B cell (primary cell): ENCODE results near the gene HS2ST1. TPM values are rescaled to one million over a fixed set of nuclear protein-coding genes. Genes with fewer than 3 reads are reported as not detected.

Source experiments
- ATAC-seq: fragments of 200-7000 bp; cut with Tn5 transposase; one replicate; pipeline ENCODE4 v1.10.0; 2021; ENCODE audit warnings: low read depth, mild to moderate bottlenecking, moderate number of reproducible peaks, moderate library complexity
- CTCF ChIA-PET: fragments of 350-600 bp; sonication (Branson Sonifier 250); formaldehyde crosslinking; loops from one replicate; lab custom pipeline; 2021; ENCODE audit warnings: antibody characterized with exemption, inconsistent platforms; lab: Charles Lee
- POLR2A ChIA-PET: fragments of 350-600 bp; sonication (Branson Sonifier 250); formaldehyde crosslinking; loops from one replicate; lab custom pipeline; 2021; ENCODE audit warnings: antibody characterized with exemption; lab: Charles Lee
- DNase-seq: peaks from one replicate; pipeline ENCODE4 v3.0.0; 2013
- H2AFZ ChIP-seq: 2 replicates; pipeline ENCODE4 v1.6.1; 2012; ENCODE audit warnings: mild to moderate bottlenecking, low read depth, low read length; ENCODE audit not compliant: insufficient read depth, poor library complexity, severe bottlenecking
- H3K27ac ChIP-seq, 2 donors: 1 replicate in 1 of 2; 2 replicates in 1 of 2; pipeline ENCODE4 v1.5.1; 2012 to 2013; ENCODE audit warnings: low read length in 2 of 2, mild to moderate bottlenecking in 2 of 2, moderate library complexity in 1 of 2
- H3K27me3 ChIP-seq, 4 experiments: fragments of 200-600 bp in 1 of 4; sonication (generic) in 1 of 4; replicated peaks in 1 of 4; 1 replicate in 2 of 4; 2 replicates in 2 of 4; pipeline versions ENCODE4 v1.6.1 to v1.7.0; 2013 to 2016; ENCODE audit warnings: low read length in 3 of 4, mild to moderate bottlenecking in 2 of 4, mixed read lengths in 1 of 4, moderate library complexity in 1 of 4; ENCODE audit not compliant: insufficient read depth in 4 of 4, control insufficient read depth in 3 of 4; ENCODE audit errors: control extremely low read depth in 1 of 4
- H3K36me3 ChIP-seq, 2 experiments: replicated peaks in 1 of 2; 1 replicate in 1 of 2; 2 replicates in 1 of 2; pipeline versions ENCODE4 v1.6.1 to v1.7.1; 2013; ENCODE audit warnings: low read length in 1 of 2; ENCODE audit not compliant: insufficient read depth in 2 of 2, control insufficient read depth in 1 of 2; ENCODE audit errors: control extremely low read depth in 1 of 2, extremely low read depth in 1 of 2
- H3K4me1 ChIP-seq, 2 donors: fragments of 200-600 bp in 1 of 2; sonication (generic) in 1 of 2; 1 replicate in 1 of 2; 2 replicates in 1 of 2; pipeline versions ENCODE4 v1.5.1 to v1.6.1; 2013 to 2017; ENCODE audit warnings: low read length in 2 of 2; ENCODE audit not compliant: control insufficient read depth in 2 of 2, insufficient read depth in 2 of 2
- H3K4me2 ChIP-seq: replicated peaks from 2 replicates; pipeline ENCODE3; 2012; ENCODE audit warnings: mild to moderate bottlenecking, low read depth, low read length; ENCODE audit not compliant: poor library complexity, severe bottlenecking
- H3K4me3 ChIP-seq, 5 experiments: fragments of 200-600 bp in 1 of 5; sonication (generic) in 1 of 5; 1 replicate in 3 of 5; 2 replicates in 2 of 5; pipeline versions ENCODE4 v1.5.1 to v1.7.0; 2011 to 2016; ENCODE audit warnings: low read length in 4 of 5, mild to moderate bottlenecking in 4 of 5, low read depth in 2 of 5, control low read depth in 1 of 5, moderate library complexity in 1 of 5; ENCODE audit not compliant: insufficient read depth in 1 of 5; ENCODE audit errors: control extremely low read depth in 1 of 5, extremely low read depth in 1 of 5
- H3K79me2 ChIP-seq: fragments of 200-600 bp; sonication (generic); one replicate; pipeline ENCODE4 v1.6.0; 2016; ENCODE audit warnings: low read length; ENCODE audit not compliant: control insufficient read depth, insufficient read depth
- H3K9ac ChIP-seq: fragments of 200-600 bp; sonication (generic); 2 replicates; pipeline ENCODE4 v1.6.1; 2017; ENCODE audit warnings: mild to moderate bottlenecking, low read length, moderate library complexity
- H3K9me3 ChIP-seq, 3 donors: one replicate each; pipeline versions ENCODE4 v1.6.1 to v1.7.1; 2013; ENCODE audit warnings: low read length in 2 of 3; ENCODE audit not compliant: control insufficient read depth in 2 of 3, insufficient read depth in 1 of 3; ENCODE audit errors: control extremely low read depth in 1 of 3
- H4K20me1 ChIP-seq: 2 replicates; pipeline ENCODE4 v1.6.0; 2012; ENCODE audit warnings: mild to moderate bottlenecking, low read length; ENCODE audit not compliant: insufficient read depth, control insufficient read depth, poor library complexity, severe bottlenecking
- H3K27ac Mint-ChIP-seq: one replicate; pipeline ENCODE4 v1.8.0; 2021; ENCODE audit warnings: mixed read lengths
- H3K27me3 Mint-ChIP-seq: one replicate; pipeline ENCODE4 v1.8.0; 2021; ENCODE audit warnings: mixed read lengths
- H3K4me1 Mint-ChIP-seq: one replicate; pipeline ENCODE4 v1.8.0; 2021; ENCODE audit warnings: mixed read lengths
- H3K4me3 Mint-ChIP-seq: one replicate; pipeline ENCODE4 v1.8.0; 2021; ENCODE audit warnings: mixed read lengths
- H3K9me3 Mint-ChIP-seq: one replicate; pipeline ENCODE4 v1.8.0; 2022; ENCODE audit warnings: mixed read lengths; ENCODE audit not compliant: insufficient read depth
- CTCF ChIP-seq: fragments of 200-600 bp; IDR thresholded peaks from one replicate; pipeline ENCODE4 v1.8.0; 2022; ENCODE audit warnings: antibody characterized with exemption, mild to moderate bottlenecking
- EZH2 ChIP-seq: IDR thresholded peaks from 2 replicates; pipeline ENCODE4 v1.6.1; 2012; ENCODE audit warnings: borderline replicate concordance, low read depth, mild to moderate bottlenecking, moderate library complexity, low read length; ENCODE audit not compliant: insufficient read depth, poor library complexity, severe bottlenecking
- WGBS: methylation state at CpG from one replicate; pipeline ENCODE4 v1.1.5; 2013; ENCODE audit warnings: missing lambda C conversion rate; ENCODE audit not compliant: insufficient coverage; 5-methylcytosine and 5-hydroxymethylcytosine counted together
- intact Hi-C: fragments of 100-400 bp; cut with micrococcal nuclease; formaldehyde crosslinking; loops from one replicate; pipeline ENCODE4 v1.10.0; 2022
- polyA plus RNA-seq: library from polyadenylated mRNA; depleted of rRNA; stranded (reverse); fragments of >200 nt; gene quantifications from 2 replicates; pipeline ENCODE4 v1.2.3, GENCODE V29; 2012
- total RNA-seq, 2 donors: library from RNA; stranded (reverse); fragments of 120-200 nt in 1 of 2; gene quantifications; 1 replicate in 1 of 2; 2 replicates in 1 of 2; pipeline versions ENCODE4 v1.2.3 to v1.2.4, GENCODE V29; 2013 to 2022

Gene HS2ST1
- total and polyA plus RNA-seq, 2 donors (not counting 1 experiment from before 2014, with no cell fraction given) = 3.0 to 16.9 TPM

- Mint-ChIP-seq H3K4me3 (peak overlapping the region; percentile 62), H3K9me3 (peaks cover 2% of the 10 kb centered on the region), H3K27ac (peak overlapping the region; percentile 5), H3K4me1 (peaks cover 45% of the 10 kb centered on the region), H3K27me3 (no peaks in the 10 kb centered on the region)
- Histone ChIP-seq H3K4me1 (peaks cover 16 to 27% of the 10 kb centered on the region in 2 donors), H3K9ac (no peak overlapping the region), H3K79me2 (peaks cover 24% of the 10 kb centered on the region), H4K20me1 (no peaks in the 10 kb centered on the region), H3K9me3 (peaks cover 0 to 4% (median 1%) of the 10 kb centered on the region in 3 donors), H3K27ac (no peak overlapping the region), H2AFZ (no peak overlapping the region), H3K27me3 (no peaks in the 10 kb centered on the region), H3K4me3 (no peak overlapping the region), H3K36me3 (no peaks in the 10 kb centered on the region), H3K4me2 (no peak overlapping the region)
- WGBS = 60% methylated on average over 1 of the region's 5 CpGs
- ChIA-PET CTCF (interaction anchor here (1.4 to 2.2 kb wide), 4 partner anchors 11 to 131 kb away, joined by 5 to 11 read pairs (median 6); partner anchors contain the start of genes HS2ST1 and SELENOF), POLR2A (interaction anchor here (0.6 to 0.7 kb wide), 2 partner anchors 13 to 165 kb away, joined by 3 to 8 read pairs; no protein-coding TSS in a partner anchor)
- no peak for TF ChIP-seq EZH2
- TF ChIP-seq CTCF = no peak
- peak; percentile 48 for DNase-seq
- peak; percentile 55 for ATAC-seq
- intact Hi-C loops = loop anchor here (5.0 kb wide), 1 partner anchor 37 kb away; no protein-coding TSS in a partner anchor
Observed at GRCh38 chr1:87044840-87045239, 130.4 kb downstream of the HS2ST1 start.

GRCh38 chr1:87045761-87046304 is 131.4 kb downstream of the HS2ST1 start:
- intact Hi-C loops = loop anchor here (2.0 kb wide), 1 partner anchor 15 kb away; no protein-coding TSS in a partner anchor
- DNase-seq (peak; percentile 48), ATAC-seq (peak; percentile 82)
- TF ChIP-seq CTCF (no peak), EZH2 (no peak)
- WGBS = 63% methylated on average over 4 of the region's 5 CpGs
- peak overlapping the region; percentile 49 for H2AFZ ChIP-seq
- H3K27me3 ChIP-seq = no peaks in the 10 kb centered on the region
- H3K27me3 Mint-ChIP-seq = no peaks in the 10 kb centered on the region
- H3K4me3 Mint-ChIP-seq = peak overlapping the region; percentile 62
- peaks cover 0 to 4% (median 1%) of the 10 kb centered on the region in 3 donors for H3K9me3 ChIP-seq
- peaks cover 46% of the 10 kb centered on the region for H3K4me1 Mint-ChIP-seq
- H3K27ac Mint-ChIP-seq = peak overlapping the region; percentile 86
- CTCF ChIA-PET = interaction anchor here (0.9 to 2.2 kb wide), 5 partner anchors 12 to 212 kb away, joined by 3 to 11 read pairs (median 3); partner anchors contain the start of genes HS2ST1 and SELENOF
- H4K20me1 ChIP-seq = no peaks in the 10 kb centered on the region
- peaks cover 16 to 27% of the 10 kb centered on the region in 2 donors for H3K4me1 ChIP-seq
- H3K4me2 ChIP-seq = peak overlapping the region; percentile 55
- peak overlapping the region; percentile 25 for H3K9ac ChIP-seq
- H3K27ac ChIP-seq = peak overlapping the region; percentile 50 to 65
- H3K9me3 Mint-ChIP-seq = peaks cover 2% of the 10 kb centered on the region
- no peaks in the 10 kb centered on the region for H3K36me3 ChIP-seq
- POLR2A ChIA-PET = interaction anchor here (0.6 kb wide), 2 partner anchors 11 to 193 kb away, joined by 3 to 5 read pairs; no protein-coding TSS in a partner anchor
- H3K79me2 ChIP-seq = peaks cover 32% of the 10 kb centered on the region
- peak overlapping the region in 1 of 5 experiments; percentile 17 for H3K4me3 ChIP-seq
